ENCODE measurements around the gene FGF5.

- TF ChIP-seq, protein P1, sequence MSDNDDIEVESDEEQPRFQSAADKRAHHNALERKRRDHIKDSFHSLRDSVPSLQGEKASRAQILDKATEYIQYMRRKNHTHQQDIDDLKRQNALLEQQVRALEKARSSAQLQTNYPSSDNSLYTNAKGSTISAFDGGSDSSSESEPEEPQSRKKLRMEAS (IDR thresholded peaks at IDR 0.05) = no peak
- TF ChIP-seq ZBTB33 (IDR thresholded peaks at IDR 0.05; ENCODE audit: extremely low read depth, insufficient replicate concordance, low read length) = no peak
- TF ChIP-seq, protein P2, sequence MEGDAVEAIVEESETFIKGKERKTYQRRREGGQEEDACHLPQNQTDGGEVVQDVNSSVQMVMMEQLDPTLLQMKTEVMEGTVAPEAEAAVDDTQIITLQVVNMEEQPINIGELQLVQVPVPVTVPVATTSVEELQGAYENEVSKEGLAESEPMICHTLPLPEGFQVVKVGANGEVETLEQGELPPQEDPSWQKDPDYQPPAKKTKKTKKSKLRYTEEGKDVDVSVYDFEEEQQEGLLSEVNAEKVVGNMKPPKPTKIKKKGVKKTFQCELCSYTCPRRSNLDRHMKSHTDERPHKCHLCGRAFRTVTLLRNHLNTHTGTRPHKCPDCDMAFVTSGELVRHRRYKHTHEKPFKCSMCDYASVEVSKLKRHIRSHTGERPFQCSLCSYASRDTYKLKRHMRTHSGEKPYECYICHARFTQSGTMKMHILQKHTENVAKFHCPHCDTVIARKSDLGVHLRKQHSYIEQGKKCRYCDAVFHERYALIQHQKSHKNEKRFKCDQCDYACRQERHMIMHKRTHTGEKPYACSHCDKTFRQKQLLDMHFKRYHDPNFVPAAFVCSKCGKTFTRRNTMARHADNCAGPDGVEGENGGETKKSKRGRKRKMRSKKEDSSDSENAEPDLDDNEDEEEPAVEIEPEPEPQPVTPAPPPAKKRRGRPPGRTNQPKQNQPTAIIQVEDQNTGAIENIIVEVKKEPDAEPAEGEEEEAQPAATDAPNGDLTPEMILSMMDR (IDR thresholded peaks at IDR 0.05 in 2 of 3, conservative IDR thresholded peaks at IDR 0.05 in 1 of 3; ENCODE audit: borderline replicate concordance in 1 of 3, insufficient read depth in 1 of 3, low read depth in 2 of 3, low read length in 2 of 3) = no peak
- no peak for TF ChIP-seq POLR2AphosphoS5 (IDR thresholded peaks at IDR 0.05; ENCODE audit: low read depth, low read length)
- no peak for TF ChIP-seq JUND (IDR thresholded peaks at IDR 0.05)
- TF ChIP-seq POLR2A (IDR thresholded peaks at IDR 0.05; ENCODE audit: borderline replicate concordance, extremely low read depth, insufficient read depth, insufficient read length) = no peak
- no peak for TF ChIP-seq EZH2 (IDR thresholded peaks at IDR 0.05)
- TF ChIP-seq, protein P3, sequence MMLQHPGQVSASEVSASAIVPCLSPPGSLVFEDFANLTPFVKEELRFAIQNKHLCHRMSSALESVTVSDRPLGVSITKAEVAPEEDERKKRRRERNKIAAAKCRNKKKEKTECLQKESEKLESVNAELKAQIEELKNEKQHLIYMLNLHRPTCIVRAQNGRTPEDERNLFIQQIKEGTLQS (IDR thresholded peaks at IDR 0.05) = no peak
- no peak for TF ChIP-seq TCF7L2 (IDR thresholded peaks at IDR 0.05; ENCODE audit: borderline replicate concordance, extremely low read depth, insufficient read depth, insufficient read length)
Measured at GRCh38 chr4:80340036-80340435, 73.6 kb downstream of the FGF5 start.
